Neural cell (in vitro differentiated cells): ENCODE data around the gene FYB1.

Experiments
- CTCF ChIP-seq: fragments of 450-650 bp; IDR thresholded peaks from 2 replicates; pipeline ENCODE4 v1.5.1; 2014; ENCODE audit warnings: antibody characterized with exemption, mild to moderate bottlenecking, moderate library complexity; ENCODE audit not compliant: poor library complexity, severe bottlenecking
- EP300 ChIP-seq: fragments of 450-650 bp; conservative IDR thresholded peaks from 2 replicates; pipeline ENCODE4 v1.6.1; 2014; ENCODE audit warnings: antibody characterized with exemption, mild to moderate bottlenecking, moderate library complexity; ENCODE audit not compliant: poor library complexity, severe bottlenecking
- MXI1 ChIP-seq: fragments of 450-650 bp; conservative IDR thresholded peaks from 2 replicates; pipeline ENCODE4 v1.6.1; 2014; ENCODE audit warnings: antibody characterized with exemption, mild to moderate bottlenecking; ENCODE audit not compliant: poor library complexity, severe bottlenecking

GRCh38 chr5:39255406-39255805, 36.0 kb upstream of the FYB1 start:
- no peak for TF ChIP-seq EP300
- TF ChIP-seq CTCF: no peak
- TF ChIP-seq MXI1: no peak
